Loucy (cell line): ENCODE data around the gene MAML2.

Experiments
- H2AFZ ChIP-seq: fragments of 200-600 bp; sonication (generic); 2 replicates; pipeline ENCODE4 v1.6.0; 2016; ENCODE audit warnings: antibody characterized with exemption, mild to moderate bottlenecking, low read length, moderate library complexity
- H3F3A ChIP-seq: fragments of 200-600 bp; 2 replicates; pipeline ENCODE4 v1.6.0; 2016; ENCODE audit warnings: antibody characterized with exemption, low read depth, mild to moderate bottlenecking
- H3K27me3 ChIP-seq: fragments of 200-600 bp; sonication (generic); 2 replicates; pipeline ENCODE4 v1.6.1; 2014; ENCODE audit warnings: low read length, mild to moderate bottlenecking; ENCODE audit not compliant: insufficient read depth, poor library complexity, severe bottlenecking
- H3K36me3 ChIP-seq: fragments of 200-600 bp; sonication (generic); 2 replicates; pipeline ENCODE4 v1.6.1; 2016; ENCODE audit warnings: low read length; ENCODE audit not compliant: insufficient read depth
- H3K4me1 ChIP-seq: fragments of 200-600 bp; sonication (generic); 2 replicates; pipeline ENCODE4 v1.5.1; 2014; ENCODE audit warnings: low read length, mild to moderate bottlenecking; ENCODE audit not compliant: insufficient read depth, poor library complexity, severe bottlenecking
- H3K4me2 ChIP-seq: fragments of 200-600 bp; sonication (generic); 2 replicates; pipeline ENCODE4 v1.6.0; 2014; ENCODE audit warnings: antibody characterized with exemption, low read length, low read depth, mild to moderate bottlenecking; ENCODE audit not compliant: poor library complexity, severe bottlenecking
- H3K4me3 ChIP-seq: fragments of 200-600 bp; sonication (generic); 2 replicates; pipeline ENCODE4 v1.5.1; 2014; ENCODE audit warnings: low read length, mild to moderate bottlenecking, mixed read lengths; ENCODE audit not compliant: poor library complexity, severe bottlenecking
- H3K79me2 ChIP-seq: fragments of 200-600 bp; sonication (generic); 2 replicates; pipeline ENCODE4 v1.6.1; 2014; ENCODE audit warnings: low read length; ENCODE audit not compliant: insufficient read depth
- H3K9ac ChIP-seq: fragments of 200-600 bp; sonication (generic); 2 replicates; pipeline ENCODE4 v1.6.0; 2014; ENCODE audit warnings: mild to moderate bottlenecking, low read depth, low read length, moderate library complexity; ENCODE audit not compliant: poor library complexity, severe bottlenecking
- H3K9me2 ChIP-seq: fragments of 200-600 bp; sonication (generic); replicated peaks from 2 replicates; pipeline ENCODE4 v1.6.1; 2016; ENCODE audit warnings: low read depth, low read length, mixed read lengths
- H3K9me3 ChIP-seq: fragments of 200-600 bp; sonication (generic); 2 replicates; pipeline ENCODE4 v1.6.1; 2014; ENCODE audit warnings: mild to moderate bottlenecking, antibody characterized with exemption, low read length, low read depth; ENCODE audit not compliant: insufficient read depth
- H4K20me1 ChIP-seq: fragments of 200-600 bp; sonication (generic); 2 replicates; pipeline ENCODE4 v1.6.0; 2014; ENCODE audit warnings: antibody characterized with exemption, low read length, mild to moderate bottlenecking; ENCODE audit not compliant: insufficient read depth, poor library complexity, severe bottlenecking
- EZH2phosphoT487 ChIP-seq: fragments of 200-600 bp; IDR thresholded peaks from 2 replicates; pipeline ENCODE4 v1.6.1; 2018; ENCODE audit warnings: antibody characterized with exemption, mild to moderate bottlenecking, moderate library complexity, borderline replicate concordance
- TF ChIP-seq, protein P1 (sequence below): fragments of 200-600 bp; sonication (generic); conservative IDR thresholded peaks from 2 replicates; pipeline ENCODE4 v1.5.1; 2014; ENCODE audit warnings: mild to moderate bottlenecking, antibody characterized with exemption, low read length

The MAML2 gene

DNA sequence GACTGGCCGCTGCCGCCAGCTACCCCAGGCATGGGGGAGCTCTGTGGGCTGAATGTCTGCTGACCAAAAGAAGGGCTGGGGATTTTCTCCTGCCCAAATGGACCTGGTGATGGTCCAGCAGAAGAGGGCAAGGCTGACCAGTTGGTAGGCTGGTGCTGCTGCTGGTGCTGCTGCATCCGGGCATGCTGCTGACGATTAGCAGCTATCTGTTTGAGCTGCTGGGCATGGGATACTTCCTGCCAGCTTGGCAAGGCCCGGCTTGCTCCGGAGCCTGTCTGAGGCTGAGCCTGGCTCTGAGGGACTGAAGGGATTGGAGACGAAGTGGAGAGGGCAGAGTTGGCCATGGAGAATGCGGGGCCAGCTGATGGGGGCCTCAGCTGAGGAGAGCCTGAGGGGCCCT lies 250.5 kb downstream of the MAML2 start:
- H3K4me3 ChIP-seq: no peak overlapping the region
- no peaks in the 10 kb centered on the region for H3K36me3 ChIP-seq
- no peak overlapping the region for H3K4me2 ChIP-seq
- no peak for TF ChIP-seq EZH2phosphoT487
- TF ChIP-seq, protein P1, sequence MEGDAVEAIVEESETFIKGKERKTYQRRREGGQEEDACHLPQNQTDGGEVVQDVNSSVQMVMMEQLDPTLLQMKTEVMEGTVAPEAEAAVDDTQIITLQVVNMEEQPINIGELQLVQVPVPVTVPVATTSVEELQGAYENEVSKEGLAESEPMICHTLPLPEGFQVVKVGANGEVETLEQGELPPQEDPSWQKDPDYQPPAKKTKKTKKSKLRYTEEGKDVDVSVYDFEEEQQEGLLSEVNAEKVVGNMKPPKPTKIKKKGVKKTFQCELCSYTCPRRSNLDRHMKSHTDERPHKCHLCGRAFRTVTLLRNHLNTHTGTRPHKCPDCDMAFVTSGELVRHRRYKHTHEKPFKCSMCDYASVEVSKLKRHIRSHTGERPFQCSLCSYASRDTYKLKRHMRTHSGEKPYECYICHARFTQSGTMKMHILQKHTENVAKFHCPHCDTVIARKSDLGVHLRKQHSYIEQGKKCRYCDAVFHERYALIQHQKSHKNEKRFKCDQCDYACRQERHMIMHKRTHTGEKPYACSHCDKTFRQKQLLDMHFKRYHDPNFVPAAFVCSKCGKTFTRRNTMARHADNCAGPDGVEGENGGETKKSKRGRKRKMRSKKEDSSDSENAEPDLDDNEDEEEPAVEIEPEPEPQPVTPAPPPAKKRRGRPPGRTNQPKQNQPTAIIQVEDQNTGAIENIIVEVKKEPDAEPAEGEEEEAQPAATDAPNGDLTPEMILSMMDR: no peak
- no peak overlapping the region for H3K9ac ChIP-seq
- H4K20me1 ChIP-seq: no peaks in the 10 kb centered on the region
- no peaks in the 10 kb centered on the region for H3K9me2 ChIP-seq
- no peaks in the 10 kb centered on the region for H3F3A ChIP-seq
- no peaks in the 10 kb centered on the region for H3K27me3 ChIP-seq
- H2AFZ ChIP-seq: no peak overlapping the region
- no peaks in the 10 kb centered on the region for H3K9me3 ChIP-seq
- no peaks in the 10 kb centered on the region for H3K4me1 ChIP-seq
- no peaks in the 10 kb centered on the region for H3K79me2 ChIP-seq

DNA sequence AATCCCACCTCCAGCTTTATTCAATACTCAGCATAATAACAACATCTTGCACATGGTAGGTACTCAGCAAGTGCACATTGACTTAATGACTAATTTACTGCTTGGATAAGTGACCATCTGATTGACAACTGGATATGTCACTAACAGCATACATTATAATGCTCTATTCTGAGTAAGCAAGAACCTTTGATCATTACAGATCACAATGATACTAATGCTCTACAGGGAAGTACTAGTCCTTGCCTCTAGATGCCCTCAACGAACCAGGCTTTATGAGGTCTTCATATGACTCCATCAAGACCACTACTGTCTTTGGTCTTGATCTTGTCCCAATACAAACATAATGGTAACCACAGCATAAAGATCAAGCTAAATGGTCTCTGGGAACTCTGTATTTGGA lies 251.5 kb downstream of the MAML2 start:
- H3K9ac ChIP-seq: no peak overlapping the region
- no peaks in the 10 kb centered on the region for H3F3A ChIP-seq
- no peaks in the 10 kb centered on the region for H3K9me2 ChIP-seq
- no peaks in the 10 kb centered on the region for H3K9me3 ChIP-seq
- H3K4me1 ChIP-seq: no peaks in the 10 kb centered on the region
- no peak overlapping the region for H3K4me3 ChIP-seq
- no peaks in the 10 kb centered on the region for H3K79me2 ChIP-seq
- no peaks in the 10 kb centered on the region for H3K27me3 ChIP-seq
- H3K4me2 ChIP-seq: no peak overlapping the region
- no peaks in the 10 kb centered on the region for H3K36me3 ChIP-seq
- H4K20me1 ChIP-seq: no peaks in the 10 kb centered on the region
- TF ChIP-seq, protein P1: peak; percentile 69
- TF ChIP-seq EZH2phosphoT487: no peak
- peak overlapping the region; percentile 62; the same call in 1 of the 2 replicates for H2AFZ ChIP-seq

DNA sequence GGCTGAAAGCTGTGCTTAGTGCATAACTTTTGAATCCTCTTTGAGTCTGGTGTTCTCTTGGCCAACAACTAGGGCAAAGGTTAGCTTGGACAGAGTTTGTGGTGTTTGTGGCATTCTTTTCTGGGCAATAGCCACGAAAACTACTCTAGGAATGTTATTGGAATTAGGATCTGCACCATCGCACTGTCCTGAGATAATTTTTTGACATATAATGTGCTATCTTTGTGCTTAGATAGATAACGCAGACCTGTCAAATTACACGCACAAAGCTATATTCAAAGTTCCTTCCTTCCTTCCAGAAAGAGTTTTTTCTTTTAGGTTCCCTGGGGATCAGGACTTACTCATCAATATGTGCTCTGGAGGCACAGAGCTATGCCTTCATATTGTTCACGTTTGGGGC lies 252.3 kb downstream of the MAML2 start:
- TF ChIP-seq, protein P1: no peak
- TF ChIP-seq EZH2phosphoT487: no peak
- Histone ChIP-seq H3K4me3 (no peak overlapping the region), H3K9me3 (no peaks in the 10 kb centered on the region), H2AFZ (no peak overlapping the region), H3F3A (no peaks in the 10 kb centered on the region), H3K36me3 (no peaks in the 10 kb centered on the region), H3K9ac (no peak overlapping the region), H3K79me2 (no peaks in the 10 kb centered on the region), H3K27me3 (no peaks in the 10 kb centered on the region), H3K4me1 (no peaks in the 10 kb centered on the region), H3K4me2 (no peak overlapping the region), H4K20me1 (no peaks in the 10 kb centered on the region), H3K9me2 (no peaks in the 10 kb centered on the region)
